ENCODE results near the gene KLC1.
"Not testable (repeated sequence)": the region's sequence is repeated elsewhere in the genome, so short reads cannot be mapped to it uniquely, and the experiment has no call there.

The KLC1 gene

DNA sequence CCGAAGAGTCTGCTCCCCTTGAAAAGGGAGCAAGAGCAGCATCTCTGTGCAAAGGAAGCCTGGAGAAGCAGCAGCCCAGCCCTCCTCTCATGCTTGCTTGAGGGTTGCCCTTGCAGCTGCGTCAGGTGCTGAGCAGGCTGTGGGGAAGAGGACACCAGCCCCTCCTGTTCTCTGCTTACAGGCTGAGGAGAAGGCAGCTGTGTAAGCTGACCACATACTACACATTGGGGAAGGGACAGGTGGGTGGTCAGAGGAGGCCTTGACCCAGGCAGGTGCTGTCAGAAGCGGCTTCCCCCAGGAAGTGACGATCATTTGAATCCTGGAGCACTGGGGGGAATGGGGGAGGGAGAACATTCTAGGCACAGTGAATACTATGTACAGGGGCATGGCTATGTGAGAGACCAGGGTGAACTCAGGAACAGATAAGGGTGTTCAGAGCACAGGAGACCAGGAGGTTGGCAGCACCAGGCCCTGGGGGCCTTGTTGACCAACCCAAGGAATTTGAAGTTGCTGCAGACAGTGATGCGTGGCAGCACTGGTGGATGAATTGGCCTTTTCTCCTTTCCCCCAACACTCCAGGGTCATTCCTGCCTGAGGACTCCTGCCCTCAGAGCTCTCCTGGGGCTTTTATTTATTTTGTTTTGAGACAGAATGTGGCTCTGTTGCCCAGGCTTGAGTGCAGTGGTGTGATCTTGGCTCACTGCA, 2.7 kb upstream of the KLC1 start:
- DNase-seq: no peak

- no peak for DNase-seq
Observed at GRCh38 chr14:103627073-103628025, 1.7 kb upstream of the KLC1 start.

GRCh38 chr14:103628221-103628683, 759 bp upstream of the KLC1 start:
- DNase-seq: no peak

DNA sequence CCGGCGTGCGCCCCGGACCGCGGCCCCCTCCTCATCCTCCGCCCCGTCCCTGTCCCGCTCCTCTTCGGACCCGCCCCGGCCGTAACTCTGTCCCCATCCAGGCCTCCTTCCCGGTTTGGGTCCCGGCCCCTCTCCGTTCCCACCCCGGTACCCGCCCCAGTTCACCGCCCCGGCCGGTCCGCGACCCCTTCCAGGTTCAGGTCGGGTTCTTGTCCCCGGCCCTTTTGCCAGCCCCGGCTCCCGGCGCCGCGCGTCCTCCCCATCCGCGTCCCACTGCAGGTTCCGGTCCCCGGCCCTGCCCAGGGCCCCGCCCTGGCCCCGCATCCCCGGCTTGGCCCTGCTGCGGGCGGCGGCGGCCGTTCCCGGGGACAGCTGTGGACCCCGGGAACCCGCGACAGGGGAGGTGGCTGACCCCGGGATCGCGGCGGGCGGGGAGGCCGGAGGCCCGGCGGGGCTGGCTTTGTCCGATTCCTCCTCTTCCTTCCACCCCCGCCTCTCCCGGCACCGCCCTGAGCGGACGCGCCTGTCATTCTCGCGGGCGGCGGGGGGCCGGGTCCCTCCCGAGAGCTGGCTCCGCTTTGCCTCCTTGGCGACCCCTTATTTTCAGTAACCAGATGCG, 601 bp downstream of the KLC1 start:
- no peak for DNase-seq

GRCh38 chr14:103630364-103631108, 1.5 kb downstream of the KLC1 start:
- DNase-seq: no peak

DNA sequence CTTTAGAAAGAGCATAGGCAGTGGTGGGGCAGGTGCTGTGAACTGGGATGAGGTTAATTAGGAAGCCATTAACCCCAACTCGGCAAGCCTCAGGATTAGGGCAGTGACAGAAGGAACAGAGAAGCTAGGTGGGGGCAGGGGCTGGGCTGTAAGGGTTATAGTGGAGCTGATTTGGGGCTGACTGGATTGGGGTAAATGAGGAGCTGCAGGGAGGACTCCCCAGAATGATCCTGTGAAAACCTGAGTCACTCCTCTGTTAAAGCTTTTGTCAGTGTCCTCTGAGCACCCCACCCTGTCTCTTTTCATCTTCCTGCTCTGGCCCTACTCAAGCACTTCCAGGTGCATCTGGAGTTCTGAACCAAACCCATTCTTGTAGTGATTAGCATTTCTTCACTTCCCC, 4.4 kb downstream of the KLC1 start:
- no peak for DNase-seq

GRCh38 chr14:103634156-103634555, 5.1 kb downstream of the KLC1 start:
- no peak for DNase-seq

DNA sequence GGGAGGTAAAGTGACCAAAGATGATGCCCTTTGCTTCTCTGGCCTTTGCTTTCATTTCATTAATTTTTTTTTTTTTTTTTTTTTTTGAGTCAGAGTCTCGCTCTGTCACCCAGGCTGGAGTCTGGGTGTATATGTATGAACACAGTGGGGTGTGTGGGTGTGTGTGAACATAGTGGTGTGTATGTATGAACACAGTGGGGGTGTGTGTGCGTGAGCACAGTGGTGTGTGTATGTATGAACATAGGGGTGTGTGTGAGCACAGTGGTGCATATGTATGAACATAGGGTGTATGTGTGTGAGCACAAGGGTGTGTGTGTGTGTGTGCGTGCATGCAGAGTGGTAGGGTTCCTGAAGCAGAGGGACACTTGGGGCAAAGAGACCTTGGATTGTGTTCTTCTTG, 9.6 kb downstream of the KLC1 start:
- no peak for DNase-seq

GRCh38 chr14:103641161-103641560, 12.2 kb downstream of the KLC1 start:
- DNase-seq: no peak

- DNase-seq: no peak
Observed at GRCh38 chr14:103646189-103646588, 17.2 kb downstream of the KLC1 start.

GRCh38 chr14:103649001-103649400, 20.0 kb downstream of the KLC1 start:
- no peak for DNase-seq

GRCh38 chr14:103650213-103650612, 21.2 kb downstream of the KLC1 start:
- no peak for DNase-seq

DNA sequence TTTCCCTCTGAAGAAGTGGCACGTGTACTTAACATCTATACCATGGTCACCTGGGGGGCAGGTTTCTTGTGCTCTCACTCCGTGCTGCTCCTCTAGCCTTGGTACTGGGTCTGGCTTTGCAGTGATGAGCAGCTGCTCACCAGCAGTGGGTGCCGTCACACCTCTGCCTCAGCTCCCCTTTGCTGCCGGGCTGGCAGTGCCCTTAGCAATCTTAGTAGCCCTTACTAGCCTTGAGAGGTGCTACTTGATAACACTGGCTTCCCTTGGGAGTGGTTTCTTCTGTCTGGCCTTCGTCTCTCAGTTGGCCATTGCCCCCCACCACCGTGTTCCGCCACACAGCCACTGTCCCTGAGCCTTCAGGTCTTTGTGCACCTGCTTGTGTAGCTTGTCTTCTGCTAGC, 22.6 kb downstream of the KLC1 start:
- no peak for DNase-seq

GRCh38 chr14:103652806-103653205, 23.8 kb downstream of the KLC1 start:
- no peak for DNase-seq

DNA sequence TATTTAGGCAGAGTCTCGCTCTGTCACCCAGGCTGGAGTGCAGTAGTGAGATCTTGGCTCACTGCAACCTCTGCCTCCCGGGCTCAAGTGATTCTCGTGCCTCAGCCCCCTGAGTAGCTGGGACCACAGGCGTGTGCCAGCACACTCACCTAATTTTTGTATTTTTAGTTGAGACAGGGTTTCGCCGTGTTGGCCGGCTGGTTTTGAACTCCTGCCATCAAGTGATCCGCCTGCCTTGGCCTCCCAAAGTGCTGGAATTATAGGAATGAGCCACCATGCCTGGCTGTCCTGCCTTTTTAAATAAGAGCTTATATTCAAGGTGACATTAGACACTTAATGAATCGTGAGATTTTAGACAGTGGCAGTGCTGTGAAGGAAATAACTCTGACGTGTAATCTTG, 24.3 kb downstream of the KLC1 start:
- not testable (repeated sequence) for DNase-seq

DNA sequence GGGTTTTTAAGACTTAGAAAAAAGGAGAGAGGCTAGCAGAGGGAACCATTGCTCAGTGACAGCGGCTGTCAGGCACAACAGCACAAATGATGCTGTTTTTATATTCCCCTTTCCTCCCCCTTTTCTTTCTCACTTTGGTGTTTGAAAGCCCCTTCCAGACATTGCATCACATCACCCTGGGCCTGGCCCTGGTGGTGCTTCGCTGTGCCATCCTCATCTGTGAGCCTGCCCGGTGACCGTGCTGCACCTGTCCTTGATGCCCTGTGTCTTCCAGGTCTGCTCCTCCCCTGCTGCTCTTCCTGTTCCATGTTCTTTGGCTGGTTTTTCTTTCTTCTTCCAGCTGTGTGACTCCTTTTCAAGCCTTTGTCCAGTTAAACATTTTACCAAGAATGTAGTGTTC, 24.8 kb downstream of the KLC1 start:
- no peak for DNase-seq

DNA sequence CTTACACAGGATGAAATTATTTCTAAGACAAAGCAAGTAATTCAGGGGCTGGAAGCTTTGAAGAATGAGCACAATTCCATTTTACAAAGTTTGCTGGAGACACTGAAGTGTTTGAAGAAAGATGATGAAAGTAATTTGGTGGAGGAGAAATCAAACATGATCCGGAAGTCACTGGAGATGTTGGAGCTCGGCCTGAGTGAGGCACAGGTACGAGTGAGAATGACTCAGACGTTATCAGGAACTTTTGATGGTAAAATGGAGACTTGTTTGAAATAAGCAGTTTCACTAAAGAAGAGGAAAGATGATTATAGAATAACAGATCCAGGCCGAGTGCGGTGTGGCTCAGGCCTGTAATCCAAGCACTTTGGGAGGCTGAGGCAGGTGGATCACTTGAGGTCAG, 25.6 kb downstream of the KLC1 start:
- DNase-seq: no peak

- DNase-seq: no peak
Observed at GRCh38 chr14:103656031-103656755, 27.2 kb downstream of the KLC1 start.

- no peak for DNase-seq
Observed at GRCh38 chr14:103656756-103657133, 27.7 kb downstream of the KLC1 start.

DNA sequence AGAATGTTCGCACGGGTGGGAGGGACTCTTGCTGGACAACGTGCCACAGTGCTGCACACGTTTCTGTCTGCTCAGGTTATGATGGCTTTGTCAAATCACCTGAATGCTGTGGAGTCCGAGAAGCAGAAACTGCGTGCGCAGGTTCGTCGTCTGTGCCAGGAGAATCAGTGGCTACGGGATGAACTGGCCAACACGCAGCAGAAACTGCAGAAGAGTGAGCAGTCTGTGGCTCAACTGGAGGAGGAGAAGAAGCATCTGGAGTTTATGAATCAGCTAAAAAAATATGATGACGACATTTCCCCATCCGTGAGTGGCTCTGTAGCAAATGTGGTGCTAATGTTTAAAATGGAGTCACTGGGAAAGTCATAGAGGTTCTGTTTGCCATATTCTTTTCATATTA, 28.5 kb downstream of the KLC1 start:
- no peak for DNase-seq

DNA sequence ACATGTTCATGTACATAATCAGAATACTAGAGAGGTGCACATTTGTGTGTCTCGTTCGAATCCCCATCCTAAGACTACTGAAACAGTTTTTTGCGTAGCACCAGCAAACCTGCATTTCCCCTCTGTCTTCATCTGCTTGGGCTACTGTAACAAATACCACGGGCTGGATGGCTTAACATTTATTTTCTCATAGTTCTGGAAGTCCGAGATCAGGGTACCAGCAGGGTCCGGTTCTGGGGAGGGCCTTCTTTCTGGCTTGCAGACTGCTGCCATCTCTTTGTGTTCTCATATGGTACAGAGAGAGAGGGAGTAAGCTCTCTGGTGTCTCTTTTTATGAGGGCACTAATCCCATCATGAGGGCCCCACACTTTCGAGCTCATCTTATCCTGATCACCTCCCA, 30.6 kb downstream of the KLC1 start:
- no peak for DNase-seq

DNA sequence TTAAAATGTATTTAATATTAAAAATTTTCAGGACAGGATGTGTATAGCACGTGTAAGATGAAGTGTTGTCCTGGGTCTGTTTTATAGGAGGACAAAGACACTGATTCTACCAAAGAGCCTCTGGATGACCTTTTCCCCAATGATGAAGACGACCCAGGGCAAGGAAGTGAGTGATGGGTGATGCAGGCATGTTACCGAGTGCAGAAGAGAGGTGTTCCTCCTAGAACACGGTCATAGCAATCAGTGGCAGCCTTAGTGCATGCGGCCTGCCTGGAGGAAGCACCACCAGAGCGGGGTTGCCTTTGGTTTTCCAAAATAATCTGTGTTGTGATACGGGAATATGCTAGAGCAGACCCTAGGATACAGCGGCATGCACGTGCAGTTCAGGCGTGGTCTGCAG, 33.0 kb downstream of the KLC1 start:
- DNase-seq: no peak
